ENCODE data around the gene IPO11. TPM values are rescaled to one million over a fixed set of nuclear protein-coding genes. Genes with fewer than 3 reads are reported as not detected.

IPO11 gene
- total RNA-seq, 4 donors from 2014 or later, result 15.5 to 36.0 (median 20.1) TPM

DNA sequence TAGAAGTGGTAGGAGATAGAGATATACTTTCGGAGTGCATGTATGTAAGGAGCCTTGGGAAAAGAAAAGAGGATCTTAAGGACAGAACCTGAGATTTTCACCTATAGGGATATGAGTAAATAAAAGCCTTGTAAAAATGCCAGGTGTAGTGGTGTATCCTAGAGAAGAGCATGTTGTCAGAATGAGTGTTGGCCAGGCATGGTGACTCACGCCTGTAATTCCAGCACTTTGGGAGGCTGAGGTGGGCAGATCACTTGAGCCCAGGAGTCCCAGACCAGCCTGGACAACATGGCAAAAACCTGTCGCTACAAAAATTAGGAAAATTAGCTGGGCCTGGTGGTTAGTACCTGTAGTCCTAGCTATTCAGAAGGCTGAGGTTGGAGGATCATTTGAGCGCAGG, 76.0 kb downstream of the IPO11 start:
- Histone ChIP-seq H3K27me3 (no peaks in the 10 kb centered on the region), H3K9me3 (no peaks in the 10 kb centered on the region), H3K36me3 (peaks cover 0 to 37% of the 10 kb centered on the region in 2 donors), H3K27ac (no peak overlapping the region), H3K4me1 (no peaks in the 10 kb centered on the region), H3K4me3 (no peak overlapping the region)
- intact Hi-C loops (cut with DNase I; ENCODE audit: low total_unique reads) (no loop called here), in situ Hi-C loops (cut with MboI; ENCODE audit: low sequenced_read_pairs in 4 of 4) (no loop called here)
- TF ChIP-seq CTCF (IDR thresholded peaks at IDR 0.05 in 4 of 5, conservative IDR thresholded peaks at IDR 0.05 in 1 of 5), result no peak
- TF ChIP-seq POLR2A (IDR thresholded peaks at IDR 0.05), result no peak
- ATAC-seq (no peak), DNase-seq (no peak)

GRCh38 chr5:62489471-62489870, 76.9 kb downstream of the IPO11 start:
- no peaks in the 10 kb centered on the region for H3K9me3 ChIP-seq
- no peaks in the 10 kb centered on the region for H3K27me3 ChIP-seq
- no peak overlapping the region for H3K4me3 ChIP-seq
- no peak overlapping the region for H3K27ac ChIP-seq
- H3K36me3 ChIP-seq, result peaks cover 0 to 36% of the 10 kb centered on the region in 2 donors
- DNase-seq, result no peak
- no peaks in the 10 kb centered on the region for H3K4me1 ChIP-seq
- in situ Hi-C loops (cut with MboI; ENCODE audit: low sequenced_read_pairs in 4 of 4), result no loop called here
- ATAC-seq, result no peak
- intact Hi-C loops (cut with DNase I; ENCODE audit: low total_unique reads), result no loop called here
- no peak for TF ChIP-seq POLR2A (IDR thresholded peaks at IDR 0.05)
- TF ChIP-seq CTCF (IDR thresholded peaks at IDR 0.05 in 4 of 5, conservative IDR thresholded peaks at IDR 0.05 in 1 of 5), result no peak

DNA sequence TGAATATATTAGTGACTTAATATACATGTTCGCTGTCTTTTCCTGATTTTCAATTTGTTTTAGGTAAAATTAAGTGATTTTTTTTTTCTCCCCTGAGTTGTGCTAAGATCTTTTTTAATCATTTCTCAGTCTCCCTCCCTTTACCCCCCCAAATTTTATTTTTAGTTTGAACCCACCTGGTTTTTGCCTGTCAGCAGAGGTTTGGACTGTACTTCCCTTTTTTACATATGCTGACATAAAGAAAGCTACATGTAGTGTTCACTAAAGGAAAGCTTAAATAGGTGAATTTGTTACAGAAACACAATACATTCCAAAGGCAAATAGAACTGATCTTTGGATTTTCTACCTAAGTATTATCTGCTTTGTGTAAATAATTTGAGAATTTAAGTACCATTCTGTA, 82.2 kb downstream of the IPO11 start:
- ATAC-seq, result no peak
- in situ Hi-C loops (cut with MboI; ENCODE audit: low sequenced_read_pairs in 4 of 4) (no loop called here), intact Hi-C loops (cut with DNase I; ENCODE audit: low total_unique reads) (no loop called here)
- H3K4me3 ChIP-seq, result no peak overlapping the region
- H3K9me3 ChIP-seq, result no peaks in the 10 kb centered on the region
- H3K4me1 ChIP-seq, result no peaks in the 10 kb centered on the region
- H3K27me3 ChIP-seq, result no peaks in the 10 kb centered on the region
- DNase-seq, result no peak
- peaks cover 0 to 31% of the 10 kb centered on the region in 2 donors for H3K36me3 ChIP-seq
- H3K27ac ChIP-seq, result no peak overlapping the region
- TF ChIP-seq POLR2A (IDR thresholded peaks at IDR 0.05), result no peak
- no peak for TF ChIP-seq CTCF (IDR thresholded peaks at IDR 0.05 in 4 of 5, conservative IDR thresholded peaks at IDR 0.05 in 1 of 5)

GRCh38 chr5:62496876-62497275, 84.3 kb downstream of the IPO11 start:
- H3K4me3 ChIP-seq, result no peak overlapping the region
- no peak overlapping the region for H3K27ac ChIP-seq
- no peak for TF ChIP-seq CTCF (IDR thresholded peaks at IDR 0.05 in 4 of 5, conservative IDR thresholded peaks at IDR 0.05 in 1 of 5)
- TF ChIP-seq POLR2A (IDR thresholded peaks at IDR 0.05), result no peak
- in situ Hi-C loops (cut with MboI; ENCODE audit: low sequenced_read_pairs in 4 of 4) (no loop called here), intact Hi-C loops (cut with DNase I; ENCODE audit: low total_unique reads) (no loop called here)
- H3K4me1 ChIP-seq, result no peaks in the 10 kb centered on the region
- H3K27me3 ChIP-seq, result no peaks in the 10 kb centered on the region
- no peak for DNase-seq
- H3K36me3 ChIP-seq, result peaks cover 0 to 20% of the 10 kb centered on the region in 2 donors
- no peaks in the 10 kb centered on the region for H3K9me3 ChIP-seq
- no peak for ATAC-seq

DNA sequence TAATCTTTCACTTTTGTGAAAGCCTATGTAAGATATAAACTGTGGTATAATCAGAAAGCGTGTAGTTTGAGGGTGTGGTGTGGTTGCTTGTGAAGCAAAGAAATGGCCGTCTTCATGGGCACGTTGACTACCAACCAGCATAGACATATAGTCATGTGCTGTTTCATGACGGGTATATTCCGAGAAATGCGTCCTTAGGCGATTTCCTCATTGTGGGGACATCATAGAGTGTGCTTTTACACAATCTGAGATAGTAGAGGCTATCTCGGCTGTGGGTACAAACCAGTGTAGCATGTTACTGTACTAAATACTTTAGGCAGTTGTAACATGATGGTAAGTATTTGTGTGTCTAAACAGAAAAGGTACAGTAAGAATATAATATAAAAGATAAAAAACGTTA, 86.4 kb downstream of the IPO11 start:
- intact Hi-C loops (cut with DNase I; ENCODE audit: low total_unique reads), result no loop called here
- DNase-seq (no peak), ATAC-seq (no peak)
- Histone ChIP-seq H3K9me3 (no peaks in the 10 kb centered on the region), H3K27me3 (no peaks in the 10 kb centered on the region), H3K27ac (no peak overlapping the region), H3K4me3 (no peak overlapping the region), H3K4me1 (peaks cover 3 to 4% of the 10 kb centered on the region in 2 donors), H3K36me3 (peaks cover 0 to 15% of the 10 kb centered on the region in 2 donors)
- in situ Hi-C loops (cut with MboI; ENCODE audit: low sequenced_read_pairs in 4 of 4), result no loop called here
- TF ChIP-seq CTCF (IDR thresholded peaks at IDR 0.05 in 4 of 5, conservative IDR thresholded peaks at IDR 0.05 in 1 of 5), result no peak
- no peak for TF ChIP-seq POLR2A (IDR thresholded peaks at IDR 0.05)
